Small intestine (tissue), 7 donors: ENCODE data around the gene SRSF8. TPM values are rescaled to one million over a fixed set of nuclear protein-coding genes. Genes with fewer than 3 reads are reported as not detected.

ENCODE experiments used
- DNase-seq, 2 donors: peaks; one replicate each; pipeline versions ENCODE4 v3.0.0 to v3.0.0-alpha.2; 2013
- FAIRE-seq: peaks from 2 replicates; lab custom pipeline; 2012; peaks lifted over from hg19 to GRCh38; lab: Jason Lieb, UNC
- H3K27ac ChIP-seq, 3 donors: one replicate each; pipeline ENCODE4 v1.5.1; 2013; ENCODE audit warnings: low read length in 2 of 3, mild to moderate bottlenecking in 2 of 3, control low read depth in 1 of 3, inconsistent platforms in 1 of 3, low read depth in 1 of 3, moderate library complexity in 1 of 3
- H3K27me3 ChIP-seq, 3 donors: one replicate each; pipeline ENCODE4 v1.6.1; 2013; ENCODE audit warnings: low read length in 3 of 3, inconsistent platforms in 1 of 3; ENCODE audit not compliant: control insufficient read depth in 3 of 3, insufficient read depth in 3 of 3
- H3K36me3 ChIP-seq, 3 donors: one replicate each; pipeline ENCODE4 v1.6.1; 2013; ENCODE audit warnings: low read length in 3 of 3, inconsistent platforms in 1 of 3, low read depth in 1 of 3, mild to moderate bottlenecking in 1 of 3, moderate library complexity in 1 of 3; ENCODE audit not compliant: control insufficient read depth in 3 of 3, insufficient read depth in 2 of 3
- H3K4me1 ChIP-seq, 3 donors: one replicate each; pipeline ENCODE4 v1.6.1; 2013; ENCODE audit warnings: low read length in 2 of 3, inconsistent platforms in 1 of 3, low read depth in 1 of 3, mild to moderate bottlenecking in 1 of 3, moderate library complexity in 1 of 3; ENCODE audit not compliant: control insufficient read depth in 3 of 3, insufficient read depth in 2 of 3
- H3K4me3 ChIP-seq, 3 donors: one replicate each; pipeline ENCODE4 v1.5.1; 2013; ENCODE audit warnings: low read length in 3 of 3, control low read depth in 1 of 3, inconsistent platforms in 1 of 3, low read depth in 1 of 3, mild to moderate bottlenecking in 1 of 3, moderate library complexity in 1 of 3
- H3K9me3 ChIP-seq, 2 donors: one replicate each; pipeline ENCODE4 v1.6.1; 2013; ENCODE audit warnings: low read depth in 1 of 2, low read length in 1 of 2; ENCODE audit not compliant: control insufficient read depth in 2 of 2, insufficient read depth in 1 of 2
- WGBS, 3 donors: extraction: QIAGEN DNeasy Blood & Tissue Kit; methylation state at CpG; one replicate each; pipeline ENCODE4 v1.1.7; 2013; 5-methylcytosine and 5-hydroxymethylcytosine counted together
- polyA plus RNA-seq, 4 donors: library from polyadenylated mRNA; stranded (reverse) in 3 of 4; unstranded in 1 of 4; fragments of 200-250 nt in 3 of 4; fragments of 120-200 nt in 1 of 4; gene quantifications; one replicate each; pipeline versions ENCODE4 v1.2.1 to v1.2.3, GENCODE V29; 2013
- donor health status: healthy with polysubstance abuse.
- donor health status: control.
- donor health status: control.
- donor health status: Bipolar disorder and iron deficiency.
- donor health status: healthy.

SRSF8 gene
- polyA plus RNA-seq, 4 donors, result 29.3 to 52.2 (median 34.6) TPM

DNA sequence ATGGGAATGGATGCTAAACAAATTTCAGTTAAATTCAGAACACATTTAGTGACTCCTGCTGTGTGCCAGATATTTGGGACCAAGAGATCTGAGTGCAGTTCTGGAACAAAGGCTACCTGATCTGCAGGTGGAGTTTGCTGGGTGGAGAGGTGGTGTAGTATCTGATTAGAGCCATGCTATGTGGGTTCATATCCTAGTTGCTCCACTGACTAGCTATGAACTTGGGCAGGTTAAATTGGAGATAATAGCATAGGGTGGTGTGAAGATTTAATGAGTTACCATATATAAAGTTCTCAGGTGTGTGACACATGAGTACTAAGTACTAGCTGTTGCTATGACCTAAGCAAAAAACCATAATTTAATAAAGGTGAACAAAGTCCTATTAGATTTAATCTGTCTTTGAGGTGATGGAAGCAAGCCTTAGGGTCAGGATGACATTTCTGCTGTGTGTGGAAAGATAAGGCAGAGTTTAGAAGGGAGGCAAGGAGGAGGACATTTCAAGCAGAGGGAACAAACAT, 25.0 kb downstream of the SRSF8 start:
- FAIRE-seq (no peak), DNase-seq (peak; percentile 56 to 82)
- Histone ChIP-seq H3K4me3 (no peak overlapping the region), H3K9me3 (no peaks in the 10 kb centered on the region), H3K4me1 (peaks cover 4 to 34% (median 12%) of the 10 kb centered on the region in 3 donors), H3K36me3 (no peaks in the 10 kb centered on the region), H3K27me3 (no peaks in the 10 kb centered on the region), H3K27ac (peak overlapping the region in 1 of 3 donors; percentile 88)

DNA sequence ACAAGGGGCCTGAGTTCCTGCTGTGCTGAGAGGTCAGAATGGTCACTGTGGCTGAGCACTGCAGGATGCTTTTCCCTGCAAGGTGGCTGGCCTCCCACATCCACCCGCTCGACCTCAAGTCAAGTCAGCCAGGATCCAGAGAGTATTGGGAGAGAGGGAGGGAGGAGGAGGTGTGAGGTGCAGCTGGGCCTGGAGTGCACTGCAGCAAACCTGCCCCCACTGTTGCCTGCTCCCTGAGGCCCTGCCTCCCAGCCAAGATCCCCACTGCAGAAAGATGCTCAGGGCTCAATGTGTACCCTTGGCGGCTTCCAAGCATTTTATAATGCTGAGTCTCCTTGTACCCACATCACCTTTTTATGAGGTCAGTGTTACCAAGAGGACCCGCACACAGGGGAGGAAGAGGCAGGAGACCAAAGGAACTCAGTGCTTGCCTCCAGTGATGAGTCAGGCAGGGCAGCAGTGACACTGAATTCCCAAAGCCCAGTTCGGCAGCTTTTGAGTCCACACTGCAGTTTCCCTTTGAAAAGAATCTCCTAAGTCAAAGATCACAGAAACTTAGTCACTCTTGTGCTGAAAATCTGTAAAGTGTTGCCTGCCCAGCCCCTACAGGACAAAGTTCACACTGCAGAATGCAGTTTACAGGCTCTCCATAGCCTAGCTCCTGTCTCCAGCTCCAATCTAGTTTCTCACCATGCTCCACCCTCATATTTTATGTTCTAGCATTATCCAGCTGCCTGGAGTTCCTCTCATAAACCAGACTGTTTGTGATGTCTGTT, 26.0 kb downstream of the SRSF8 start:
- FAIRE-seq, result no peak
- no peaks in the 10 kb centered on the region for H3K27me3 ChIP-seq
- H3K9me3 ChIP-seq, result no peaks in the 10 kb centered on the region
- no peaks in the 10 kb centered on the region for H3K36me3 ChIP-seq
- peak overlapping the region; percentile 69 to 88 (median 82) for H3K27ac ChIP-seq
- H3K4me3 ChIP-seq, result no peak overlapping the region
- H3K4me1 ChIP-seq, result peaks cover 4 to 34% (median 12%) of the 10 kb centered on the region in 3 donors
- WGBS, 3 donors, result 30 to 45% (median 33%) methylated on average over 5 of the region's 5 CpGs
- peak; percentile 87 to 93 for DNase-seq

DNA sequence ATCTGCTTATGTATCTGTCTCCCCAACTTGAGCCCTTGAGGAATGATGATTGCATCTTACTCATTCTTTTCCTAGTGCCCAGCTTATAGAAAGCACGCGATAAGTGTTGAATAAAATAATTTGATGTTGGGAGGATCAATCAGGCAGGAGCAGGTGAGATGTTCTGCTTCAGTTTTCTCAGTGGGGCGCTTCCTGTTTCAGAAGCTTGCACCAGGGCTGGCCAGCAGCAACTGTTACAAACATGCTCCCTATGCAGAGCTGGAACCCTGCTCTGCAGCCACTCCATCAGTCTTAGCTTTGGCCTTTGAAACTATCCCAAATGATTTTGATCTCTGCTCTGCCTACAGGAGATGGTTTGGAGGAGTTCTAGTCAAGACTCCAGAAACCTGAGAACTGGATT, 26.8 kb downstream of the SRSF8 start:
- H3K4me1 ChIP-seq, result peaks cover 4 to 34% (median 12%) of the 10 kb centered on the region in 3 donors
- no peaks in the 10 kb centered on the region for H3K9me3 ChIP-seq
- H3K27ac ChIP-seq, result peak overlapping the region in 2 of 3 donors; percentile 8 to 88
- H3K36me3 ChIP-seq, result no peaks in the 10 kb centered on the region
- no peak for DNase-seq
- no peak overlapping the region for H3K4me3 ChIP-seq
- FAIRE-seq, result no peak
- WGBS, 3 donors, result 67 to 90% (median 80%) methylated on average over 3 of the region's 3 CpGs
- no peaks in the 10 kb centered on the region for H3K27me3 ChIP-seq

DNA sequence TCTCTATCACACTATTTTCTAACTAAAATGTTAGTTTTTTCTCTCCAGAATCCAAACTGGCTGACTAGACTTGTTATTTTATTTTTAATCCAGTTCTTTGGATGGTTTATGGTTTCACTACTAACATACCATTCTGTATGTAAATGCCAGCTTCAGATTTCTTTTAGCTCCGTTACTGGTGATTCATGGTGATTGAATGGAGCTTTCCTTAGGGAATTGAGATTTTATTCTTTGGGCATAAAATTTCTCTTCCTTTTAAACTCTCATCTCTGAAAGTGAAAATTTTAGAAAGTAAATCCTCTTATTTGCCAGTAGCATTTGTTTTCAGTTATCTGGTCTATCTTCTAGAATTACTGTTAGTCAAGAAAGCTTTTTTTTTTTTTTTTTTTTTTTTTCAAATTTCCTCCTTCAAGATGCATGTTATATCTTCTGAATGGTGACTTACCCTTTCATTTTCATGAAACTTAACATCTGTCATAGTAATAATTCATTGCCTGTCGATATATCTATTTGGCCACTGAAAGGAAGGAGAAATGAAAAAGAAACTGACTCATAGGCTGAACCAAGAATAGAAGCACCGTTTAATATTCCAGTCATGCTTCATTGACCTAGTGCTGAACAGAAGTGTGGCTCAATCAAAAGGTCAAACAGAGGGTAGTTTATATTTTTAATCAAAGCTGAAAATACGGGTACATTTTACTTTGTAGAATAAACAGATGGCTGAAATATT, 29.3 kb downstream of the SRSF8 start:
- Histone ChIP-seq H3K27ac (no peak overlapping the region), H3K4me1 (peaks cover 1 to 27% (median 14%) of the 10 kb centered on the region in 3 donors), H3K27me3 (no peaks in the 10 kb centered on the region), H3K36me3 (no peaks in the 10 kb centered on the region), H3K9me3 (no peaks in the 10 kb centered on the region), H3K4me3 (no peak overlapping the region)
- DNase-seq (no peak), FAIRE-seq (no peak)
- 43 to 75% (median 58%) methylated on average over 4 of the region's 4 CpGs for WGBS, 3 donors

DNA sequence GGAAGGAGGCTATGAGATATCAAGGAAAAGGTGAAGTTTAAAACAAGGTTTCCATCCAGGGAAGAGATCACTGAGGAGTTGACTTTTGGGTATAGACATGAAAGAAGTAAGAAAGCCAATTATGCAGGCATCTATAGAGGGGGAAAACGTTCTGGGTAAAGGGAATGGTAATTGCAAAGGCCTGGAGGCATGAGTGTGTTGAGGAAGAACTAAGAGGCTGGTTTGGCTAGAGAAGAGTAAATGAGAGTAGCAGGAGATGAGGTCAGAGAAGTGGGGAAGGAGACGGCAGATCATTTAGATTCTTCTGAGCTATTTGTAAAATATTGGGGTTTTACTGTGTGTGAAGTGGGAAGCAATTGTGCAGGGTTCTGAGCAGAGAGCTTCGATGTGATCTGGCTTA, 30.5 kb downstream of the SRSF8 start:
- DNase-seq, result no peak
- Histone ChIP-seq H3K4me3 (no peak overlapping the region), H3K9me3 (no peaks in the 10 kb centered on the region), H3K4me1 (peaks cover 0 to 15% (median 10%) of the 10 kb centered on the region in 3 donors), H3K27ac (no peak overlapping the region), H3K36me3 (no peaks in the 10 kb centered on the region), H3K27me3 (no peaks in the 10 kb centered on the region)
- WGBS, 3 donors, result 74 to 81% (median 79%) methylated on average over 3 of the region's 3 CpGs
- no peak for FAIRE-seq

DNA sequence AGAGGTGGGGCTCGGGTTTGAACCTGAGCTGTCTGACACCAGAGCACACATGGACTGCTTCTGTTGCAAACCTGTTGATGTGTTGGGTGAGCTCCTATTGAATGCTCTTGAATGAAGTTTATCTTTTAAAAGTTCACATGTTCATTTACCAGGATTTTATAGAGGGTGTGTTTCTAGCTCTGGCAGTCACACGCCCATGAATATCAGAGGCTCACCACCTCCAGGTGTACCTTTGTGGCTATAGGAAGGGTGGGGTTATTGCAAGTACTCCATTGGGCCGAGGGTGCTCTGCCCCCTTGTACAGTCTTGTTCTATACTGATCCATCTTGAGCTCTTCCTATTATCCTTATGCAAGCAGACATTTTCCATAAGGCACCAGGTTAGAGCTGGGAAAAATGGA, 32.1 kb downstream of the SRSF8 start:
- no peak overlapping the region for H3K27ac ChIP-seq
- no peak for FAIRE-seq
- WGBS, 3 donors, result 31 to 65% (median 45%) methylated on average over 3 of the region's 3 CpGs

DNA sequence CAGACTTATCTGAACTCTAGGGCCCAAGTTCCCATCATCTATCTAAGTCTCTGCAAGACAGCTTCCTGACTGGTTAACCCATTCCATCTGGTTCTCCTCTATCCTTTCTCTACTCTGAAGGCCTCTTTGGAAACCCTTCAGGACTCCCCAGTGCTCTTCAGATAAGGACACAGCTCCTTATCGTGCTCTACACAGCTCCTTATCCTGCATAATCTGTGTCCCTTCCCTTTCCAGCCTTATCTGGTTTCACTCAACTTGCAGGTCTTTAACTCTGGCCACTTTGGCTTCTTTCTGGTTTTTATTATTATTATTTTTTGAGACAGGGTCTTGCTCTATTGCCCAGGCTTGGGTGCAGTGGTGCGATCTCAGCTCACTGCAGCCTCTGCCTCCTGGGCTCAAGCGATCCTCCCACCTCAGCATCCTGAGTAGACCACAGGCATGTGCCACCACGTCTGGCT, 33.5 kb downstream of the SRSF8 start:
- Histone ChIP-seq H3K27ac (no peak overlapping the region), H3K27me3 (no peaks in the 10 kb centered on the region), H3K9me3 (no peaks in the 10 kb centered on the region), H3K36me3 (no peaks in the 10 kb centered on the region), H3K4me3 (no peak overlapping the region), H3K4me1 (peaks cover 0 to 5% (median 0%) of the 10 kb centered on the region in 3 donors)
- FAIRE-seq (no peak), DNase-seq (no peak)
- WGBS, 3 donors, result 84 to 94% (median 87%) methylated on average over 4 of the region's 4 CpGs

More for the DNA sequence above, 32.1 kb downstream of the SRSF8 start:
- no peak overlapping the region for H3K4me3 ChIP-seq
- peaks cover 0 to 5% (median 0%) of the 10 kb centered on the region in 3 donors for H3K4me1 ChIP-seq
- H3K36me3 ChIP-seq, result no peaks in the 10 kb centered on the region
- H3K27me3 ChIP-seq, result no peaks in the 10 kb centered on the region
- peak; percentile 16 to 69 for DNase-seq
- H3K9me3 ChIP-seq, result no peaks in the 10 kb centered on the region

DNA sequence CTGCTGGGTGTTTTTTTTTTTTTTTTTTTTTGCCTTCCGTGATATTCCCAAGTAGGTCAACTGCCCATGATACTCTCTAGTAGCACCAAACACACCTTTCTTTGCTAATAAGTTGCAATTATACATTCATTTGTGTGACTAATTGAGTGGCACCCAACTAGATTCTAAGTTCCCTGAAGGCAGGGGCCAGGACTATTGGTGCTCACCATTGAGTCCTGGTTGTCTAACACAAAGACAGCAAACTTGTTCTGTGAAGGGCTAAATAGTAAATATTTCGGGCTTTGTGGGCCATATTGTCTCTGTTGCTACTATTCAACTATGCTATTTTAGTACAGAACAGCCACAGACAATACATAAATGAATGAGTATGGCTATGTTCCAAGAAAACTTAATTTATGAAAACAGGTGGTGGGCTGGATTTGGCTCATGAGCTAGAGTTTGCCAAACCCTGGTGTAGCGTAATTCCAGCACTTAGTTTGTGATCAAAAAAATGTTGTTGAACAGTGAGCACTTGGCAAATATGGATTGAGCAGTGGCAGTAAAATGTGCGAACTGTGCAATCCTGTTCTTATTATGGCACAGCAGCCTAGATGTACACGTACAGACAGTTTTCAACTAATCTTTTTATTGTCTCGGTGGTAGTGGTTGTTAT, 34.3 kb downstream of the SRSF8 start:
- H3K4me3 ChIP-seq, result no peak overlapping the region
- H3K27me3 ChIP-seq, result no peaks in the 10 kb centered on the region
- H3K9me3 ChIP-seq, result no peaks in the 10 kb centered on the region
- DNase-seq, result no peak
- H3K27ac ChIP-seq, result no peak overlapping the region
- WGBS, 3 donors, result 86 to 93% (median 89%) methylated on average over 6 of the region's 6 CpGs
- H3K36me3 ChIP-seq, result peaks cover 0 to 3% (median 0%) of the 10 kb centered on the region in 3 donors
- H3K4me1 ChIP-seq, result peaks cover 0 to 5% (median 0%) of the 10 kb centered on the region in 3 donors
- no peak for FAIRE-seq
